NCI-H1694 treated with DMSO at 0.1 percent for 48 hours (cell line): Measurements from ENCODE around the gene ARFRP1.

ENCODE experiments used
- DNase-seq: peaks from one replicate; lab custom pipeline; 2025; lab: John Stamatoyannopoulos, UW

ARFRP1 gene

DNA sequence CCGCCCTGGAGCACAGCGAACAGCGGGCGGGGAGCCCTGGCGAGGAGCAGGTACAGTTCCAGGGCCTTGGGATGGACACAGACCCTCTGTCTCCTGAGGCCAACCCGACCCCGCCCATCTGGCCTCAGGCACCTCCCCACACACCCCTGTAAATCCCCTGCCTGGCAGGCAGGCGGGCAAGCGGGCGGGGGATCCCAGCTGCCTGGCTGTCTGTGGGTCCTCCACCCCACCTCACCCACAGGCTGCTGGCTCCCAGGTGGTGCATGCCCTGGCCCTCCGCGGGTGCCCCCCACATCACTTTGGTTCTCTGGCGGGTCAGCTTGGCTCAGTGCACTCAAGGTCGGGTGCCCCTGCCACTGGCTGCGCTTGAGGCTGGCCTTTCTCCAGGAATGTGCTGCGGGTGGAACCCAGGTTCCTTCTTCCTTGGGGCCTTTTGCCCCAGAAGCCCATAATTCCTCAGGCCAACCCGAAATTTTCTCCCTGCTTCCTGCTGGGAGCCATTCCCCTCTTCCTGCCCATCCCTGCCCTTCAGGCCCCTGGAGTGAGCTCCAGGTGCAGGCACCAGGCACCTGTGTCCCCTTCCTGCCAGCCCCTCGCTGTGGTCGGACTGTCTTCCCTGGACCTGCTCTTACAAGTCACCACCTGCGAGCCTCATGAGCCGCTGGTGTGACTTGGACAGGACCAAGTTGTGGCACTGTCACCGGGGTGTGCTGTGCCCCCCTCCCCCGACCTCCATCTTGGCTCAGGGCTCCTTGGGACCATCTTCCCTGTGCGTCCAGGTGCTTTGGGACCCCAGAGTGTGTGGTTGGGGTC, 16.7 kb downstream of the ARFRP1 start:
- DNase-seq, result no peak

GRCh38 chr20:63690003-63690897, 17.5 kb downstream of the ARFRP1 start:
- DNase-seq, result no peak

GRCh38 chr20:63689046-63690002, 18.5 kb downstream of the ARFRP1 start:
- DNase-seq, result no peak

DNA sequence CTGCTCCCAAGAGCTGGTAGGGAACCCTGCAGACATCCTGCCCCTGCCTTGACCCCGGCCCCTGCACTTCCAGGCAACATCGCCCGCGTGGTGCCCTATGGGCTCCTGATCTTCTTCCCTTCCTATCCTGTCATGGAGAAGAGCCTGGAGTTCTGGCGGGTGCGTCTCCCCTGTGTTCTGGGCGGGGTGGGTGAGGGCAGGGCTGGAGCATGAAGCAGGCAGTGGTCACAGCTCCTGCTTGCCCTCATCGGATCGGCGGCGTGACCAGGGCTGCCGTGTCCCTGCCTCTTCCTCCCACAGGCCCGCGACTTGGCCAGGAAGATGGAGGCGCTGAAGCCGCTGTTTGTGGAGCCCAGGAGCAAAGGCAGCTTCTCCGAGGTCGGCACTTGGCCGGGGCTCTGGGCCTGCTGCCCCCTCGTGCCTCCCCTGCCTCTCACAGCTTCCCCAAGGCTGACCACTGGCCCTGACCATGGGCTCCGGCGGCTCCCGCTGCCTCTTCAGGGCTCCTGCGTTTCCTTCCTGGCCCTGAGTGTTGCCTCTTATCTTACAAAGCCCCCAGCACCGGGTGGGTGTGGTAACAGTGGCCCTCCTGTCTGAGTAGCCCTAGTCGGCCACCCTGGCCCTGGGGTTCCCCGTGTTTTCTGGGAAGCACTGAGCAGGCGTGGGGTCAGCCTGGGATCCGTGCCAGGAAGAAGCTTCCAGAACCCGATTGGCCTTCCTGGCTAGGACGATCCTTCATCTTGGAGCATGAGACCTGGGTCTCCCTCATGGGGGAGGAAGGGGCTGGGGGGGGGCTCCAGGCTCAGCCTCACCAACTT, 19.3 kb downstream of the ARFRP1 start:
- DNase-seq, result no peak

GRCh38 chr20:63687419-63688178, 20.2 kb downstream of the ARFRP1 start:
- no peak for DNase-seq

GRCh38 chr20:63686492-63687321, 21.1 kb downstream of the ARFRP1 start:
- no peak for DNase-seq

- no peak for DNase-seq
Measured at GRCh38 chr20:63686094-63686491, 21.7 kb downstream of the ARFRP1 start.

DNA sequence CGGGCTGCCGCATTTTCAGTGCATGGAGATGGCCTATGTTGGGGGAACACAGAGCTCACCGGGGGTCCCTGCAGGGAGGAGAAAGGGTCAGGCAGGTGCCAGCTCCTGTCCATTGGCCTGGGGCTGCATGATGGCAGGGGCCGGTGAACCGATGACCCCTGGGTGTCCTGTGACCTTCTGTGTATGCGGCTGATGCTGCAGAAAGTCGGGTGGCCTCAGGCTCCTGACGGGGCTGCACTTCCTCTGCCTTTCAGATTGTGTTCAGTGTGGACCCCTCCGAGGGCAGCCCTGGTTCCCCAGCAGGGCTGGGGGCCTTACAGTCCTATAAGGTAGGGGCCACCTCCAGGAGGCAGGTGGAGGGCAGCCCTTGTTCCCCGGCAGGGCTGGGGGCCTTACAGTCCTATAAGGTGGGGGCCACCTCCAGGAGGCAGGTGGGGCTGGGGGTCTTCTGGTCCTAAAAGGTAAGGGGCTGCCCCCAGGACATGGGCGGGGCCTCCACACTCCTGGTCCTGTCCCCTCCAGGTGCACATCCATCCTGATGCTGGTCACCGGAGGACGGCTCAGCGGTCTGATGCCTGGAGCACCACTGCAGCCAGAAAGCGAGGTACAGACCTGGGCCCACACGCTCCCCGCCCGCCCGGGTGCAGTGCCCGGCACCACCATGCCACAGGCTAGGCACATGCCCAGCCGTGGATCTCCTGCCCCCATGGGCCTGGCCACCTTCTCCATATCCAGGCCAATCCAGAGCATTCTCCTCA, 22.3 kb downstream of the ARFRP1 start:
- no peak for DNase-seq

DNA sequence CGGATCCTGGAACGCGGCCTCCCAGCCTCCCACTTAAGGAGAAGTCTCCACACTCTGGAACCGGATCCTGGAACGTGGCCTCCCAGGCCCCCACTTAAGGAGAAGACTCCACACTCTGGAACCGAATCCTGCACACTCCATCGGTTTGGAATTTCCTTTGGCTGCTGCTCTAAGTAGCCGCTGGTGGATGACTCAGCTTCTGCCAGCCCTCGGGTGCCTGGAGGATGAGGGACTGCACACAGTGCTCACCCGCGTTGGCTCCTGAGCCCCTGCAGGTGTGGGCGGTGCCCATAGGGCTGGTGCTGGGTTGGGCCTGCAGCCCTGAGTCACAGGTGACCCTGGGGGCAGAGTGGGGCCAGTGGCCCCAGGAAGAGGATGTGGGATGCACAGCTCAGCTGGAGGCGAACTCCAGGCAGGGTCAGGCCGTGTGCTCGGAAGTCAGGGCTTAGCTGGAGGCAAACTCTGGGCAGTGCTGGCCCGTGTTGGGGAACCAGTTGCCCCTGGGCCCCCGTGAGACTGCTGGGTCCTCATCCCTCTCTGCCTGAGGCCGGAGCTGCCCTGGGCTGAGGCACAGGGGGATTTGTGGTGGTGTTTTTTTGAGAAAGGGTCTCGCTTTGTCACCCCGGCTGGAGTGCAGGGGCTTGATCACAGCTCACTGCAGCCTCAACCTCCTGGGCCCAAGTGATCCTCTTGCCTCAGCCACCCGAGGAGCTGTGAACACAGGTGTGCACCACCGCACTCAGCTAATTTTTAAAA, 25.2 kb downstream of the ARFRP1 start:
- no peak for DNase-seq

DNA sequence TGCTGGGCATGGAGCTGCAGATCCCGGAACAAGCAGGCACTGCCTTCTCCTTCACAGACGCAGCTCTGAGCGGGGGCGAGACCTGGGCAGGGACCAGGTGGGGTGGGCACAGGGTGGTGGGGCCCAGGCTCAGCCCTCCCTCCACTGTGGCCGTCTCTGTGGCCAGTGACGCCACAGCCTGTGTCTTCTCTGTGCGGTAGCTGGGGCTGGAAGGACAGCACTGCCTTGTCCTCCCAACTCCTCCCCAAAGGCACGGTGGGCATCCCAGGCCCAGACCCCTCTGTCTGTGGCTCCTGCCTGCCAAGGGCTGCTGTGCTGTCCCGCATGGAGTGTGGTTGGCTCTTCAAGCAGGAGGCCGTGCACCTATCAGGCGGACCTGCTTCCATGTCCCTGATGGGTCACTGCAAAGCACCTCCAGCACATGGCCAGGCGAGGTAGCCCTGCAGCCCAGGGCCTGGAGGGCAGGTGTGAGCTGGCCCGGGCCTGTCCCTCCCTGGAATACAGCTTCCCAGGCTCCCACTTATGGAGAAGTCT, 26.1 kb downstream of the ARFRP1 start:
- DNase-seq, result no peak

DNA sequence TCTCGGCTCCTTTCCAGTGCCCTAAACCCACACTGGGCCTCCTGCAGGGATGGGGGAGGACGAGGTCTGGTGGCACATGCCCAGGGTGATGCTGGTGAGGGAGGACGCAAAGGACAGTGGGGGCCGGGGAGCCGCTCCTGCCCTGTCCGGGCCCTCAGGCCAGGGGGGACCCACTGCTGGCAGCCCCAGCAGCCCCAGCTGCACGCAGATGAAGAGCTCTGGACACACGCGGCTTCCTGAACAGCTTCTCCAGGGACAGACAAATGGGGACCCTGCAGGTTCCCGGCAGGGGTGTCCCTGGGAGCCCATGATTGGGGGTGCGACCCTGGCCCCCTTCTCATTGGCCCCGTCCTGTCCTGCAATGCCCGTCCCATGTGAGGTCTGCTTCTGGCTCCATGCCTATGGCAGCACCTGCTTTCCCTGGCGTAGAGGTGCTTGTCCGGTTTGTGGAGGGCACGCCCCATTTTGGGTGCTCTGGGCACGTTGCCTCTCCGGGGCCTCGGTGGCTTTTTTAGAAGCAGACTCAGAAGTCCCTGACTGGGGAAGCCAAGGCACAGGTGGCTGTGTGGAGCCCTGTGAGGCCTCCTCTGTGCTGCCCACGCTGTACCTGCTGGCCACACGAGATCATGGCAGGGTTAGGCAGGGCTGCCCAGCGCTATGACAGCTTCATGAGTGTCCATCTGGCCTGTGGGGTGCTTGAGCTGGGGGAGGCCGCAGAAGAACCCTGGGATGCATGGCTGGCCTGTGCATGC, 26.7 kb downstream of the ARFRP1 start:
- DNase-seq, result no peak

DNA sequence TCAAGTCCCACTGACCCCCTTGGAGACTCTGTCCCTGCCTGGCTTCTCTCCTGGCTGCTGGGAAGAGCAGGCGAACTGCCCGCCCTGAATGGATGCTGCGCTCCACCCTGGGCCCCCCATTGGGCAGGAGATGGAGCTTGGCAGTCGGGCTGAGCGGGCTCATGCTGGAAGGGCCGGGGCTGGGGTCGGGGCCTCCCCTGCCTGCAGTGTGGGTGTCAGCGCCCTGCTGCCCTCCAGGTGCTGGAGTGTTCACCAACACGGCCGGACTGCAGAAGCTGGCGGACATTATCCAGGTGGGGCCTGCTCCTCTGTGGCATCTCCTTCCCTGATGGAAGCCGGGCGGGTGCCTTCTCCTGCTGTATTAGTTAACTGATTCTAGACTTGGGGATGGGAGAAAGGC, 27.3 kb downstream of the ARFRP1 start:
- no peak for DNase-seq

DNA sequence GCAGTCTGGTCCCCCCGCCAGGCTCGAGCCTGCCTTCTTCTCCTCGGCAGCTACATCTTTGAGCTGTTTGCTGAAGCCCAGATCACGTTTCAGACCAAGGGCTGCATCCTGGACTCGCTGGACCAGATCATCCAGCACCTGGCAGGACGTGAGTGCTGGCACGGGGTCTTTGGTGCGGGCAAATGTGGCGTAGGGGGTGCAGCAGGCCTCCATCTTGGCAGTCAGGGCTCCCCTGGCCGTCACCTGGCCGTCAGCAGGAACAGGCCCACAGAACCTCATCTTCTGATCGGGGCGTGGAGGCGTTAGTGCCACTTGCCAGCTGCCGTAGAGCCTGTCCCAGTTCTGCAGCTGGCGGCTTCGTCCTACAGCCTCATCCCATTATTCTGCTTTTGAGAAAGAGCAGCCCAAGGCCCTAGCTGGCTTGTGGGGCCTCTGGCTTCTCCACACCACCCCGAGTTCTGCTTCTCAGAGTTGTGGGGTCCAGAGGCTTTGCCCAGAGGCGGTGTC, 27.9 kb downstream of the ARFRP1 start:
- DNase-seq, result no peak

- DNase-seq, result no peak
Measured at GRCh38 chr20:63678667-63679465, 28.9 kb downstream of the ARFRP1 start.

DNA sequence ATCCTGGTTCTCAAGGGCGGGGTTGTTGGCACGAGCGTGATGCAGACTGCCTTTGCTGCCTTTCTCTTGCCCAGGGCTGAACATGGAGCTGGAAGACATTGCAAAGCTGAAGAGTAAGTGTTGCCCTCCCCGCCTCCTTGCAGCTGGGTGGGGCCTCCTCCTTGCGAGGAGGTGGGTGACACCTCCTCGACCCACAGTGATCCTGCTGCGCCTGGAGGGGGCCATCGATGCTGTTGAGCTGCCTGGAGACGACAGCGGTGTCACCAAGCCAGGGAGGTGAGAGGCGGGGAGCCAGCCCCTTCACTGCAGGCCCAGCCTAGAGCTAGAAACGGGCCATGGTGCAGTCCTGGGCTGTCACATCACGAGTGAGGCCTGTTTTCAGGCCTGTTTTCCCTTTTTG, 29.7 kb downstream of the ARFRP1 start:
- no peak for DNase-seq
